ENCODE data around the gene BARX2. TPM values are rescaled to one million over a fixed set of nuclear protein-coding genes. Genes with fewer than 3 reads are reported as not detected.
"Not testable (repeated sequence)": the region's sequence is repeated elsewhere in the genome, so short reads cannot be mapped to it uniquely, and the experiment has no call there.

The BARX2 gene, protein sequence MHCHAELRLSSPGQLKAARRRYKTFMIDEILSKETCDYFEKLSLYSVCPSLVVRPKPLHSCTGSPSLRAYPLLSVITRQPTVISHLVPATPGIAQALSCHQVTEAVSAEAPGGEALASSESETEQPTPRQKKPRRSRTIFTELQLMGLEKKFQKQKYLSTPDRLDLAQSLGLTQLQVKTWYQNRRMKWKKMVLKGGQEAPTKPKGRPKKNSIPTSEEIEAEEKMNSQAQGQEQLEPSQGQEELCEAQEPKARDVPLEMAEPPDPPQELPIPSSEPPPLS
- total RNA-seq (ENCODE audit: low replicate concordance) = 62.1 and 186 TPM in 2 replicates
- long read RNA-seq, partial matches to known transcripts = 2 of 11 reads
- long read RNA-seq, other reads (novel, unspliced or antisense) = 8 of 11 reads

DNA sequence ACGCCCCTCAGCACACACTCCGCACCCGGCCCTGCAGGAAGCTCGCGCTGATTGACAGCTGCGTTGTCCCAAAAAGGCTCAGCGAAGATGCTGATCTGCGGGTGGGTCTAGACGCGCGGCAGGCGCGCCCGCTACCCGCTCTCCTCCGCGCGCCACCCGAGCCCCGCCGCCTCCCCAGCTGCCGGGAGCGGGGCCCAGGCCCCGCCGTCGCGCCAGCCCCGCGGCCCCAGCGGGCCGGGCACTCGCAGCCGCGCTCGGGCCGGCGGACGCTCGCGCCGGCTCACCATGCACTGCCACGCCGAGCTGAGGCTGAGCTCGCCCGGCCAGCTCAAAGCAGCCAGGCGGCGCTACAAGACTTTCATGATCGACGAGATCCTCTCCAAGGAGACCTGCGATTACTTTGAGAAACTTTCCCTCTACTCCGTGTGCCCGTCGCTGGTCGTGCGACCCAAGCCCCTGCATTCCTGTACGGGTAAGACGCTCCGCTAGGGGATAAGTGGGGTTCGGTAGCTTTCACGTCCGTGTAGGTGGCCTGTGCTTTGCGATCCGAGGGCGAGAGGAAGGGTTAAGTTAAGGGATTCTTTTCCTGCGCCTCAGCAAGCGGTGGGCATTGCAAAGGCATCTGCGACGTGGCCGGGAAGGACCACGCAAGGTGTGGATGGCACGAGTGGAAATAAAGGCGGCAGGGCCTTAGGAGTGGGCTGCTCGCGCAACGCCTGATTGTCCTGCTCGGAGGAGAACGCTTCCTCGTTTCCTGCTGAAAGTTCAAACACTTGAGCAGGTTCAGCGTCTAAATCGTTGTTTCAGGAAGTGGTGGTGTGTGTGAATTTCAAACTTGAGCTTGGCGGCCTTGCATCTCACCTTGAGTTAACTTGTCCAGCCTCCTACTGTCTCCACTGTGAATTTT is at the start of gene BARX2:
TSS of gene BARX2 (plus strand) at position 98 of the 907 bp plus-strand sequence. CDS start at position 286, 188 bp downstream.
- Mint-ChIP-seq H3K36me3 (peaks cover 16% of the 10 kb centered on the region), H3K27me3 (peaks cover 83% of the 10 kb centered on the region), H3K4me1 (ENCODE audit: unreplicated experiment) (peaks cover 5% of the 10 kb centered on the region), H3K4me3 (peak within 1 kb of the TSS; percentile 91), H3K27ac (peak within 1 kb of the TSS; percentile 95), H3K9me3 (no peaks in the 10 kb centered on the region)
- peak; percentile 72 for DNase-seq (ENCODE audit: extremely low spot score, unreplicated experiment)
- TF ChIP-seq, protein P1, sequence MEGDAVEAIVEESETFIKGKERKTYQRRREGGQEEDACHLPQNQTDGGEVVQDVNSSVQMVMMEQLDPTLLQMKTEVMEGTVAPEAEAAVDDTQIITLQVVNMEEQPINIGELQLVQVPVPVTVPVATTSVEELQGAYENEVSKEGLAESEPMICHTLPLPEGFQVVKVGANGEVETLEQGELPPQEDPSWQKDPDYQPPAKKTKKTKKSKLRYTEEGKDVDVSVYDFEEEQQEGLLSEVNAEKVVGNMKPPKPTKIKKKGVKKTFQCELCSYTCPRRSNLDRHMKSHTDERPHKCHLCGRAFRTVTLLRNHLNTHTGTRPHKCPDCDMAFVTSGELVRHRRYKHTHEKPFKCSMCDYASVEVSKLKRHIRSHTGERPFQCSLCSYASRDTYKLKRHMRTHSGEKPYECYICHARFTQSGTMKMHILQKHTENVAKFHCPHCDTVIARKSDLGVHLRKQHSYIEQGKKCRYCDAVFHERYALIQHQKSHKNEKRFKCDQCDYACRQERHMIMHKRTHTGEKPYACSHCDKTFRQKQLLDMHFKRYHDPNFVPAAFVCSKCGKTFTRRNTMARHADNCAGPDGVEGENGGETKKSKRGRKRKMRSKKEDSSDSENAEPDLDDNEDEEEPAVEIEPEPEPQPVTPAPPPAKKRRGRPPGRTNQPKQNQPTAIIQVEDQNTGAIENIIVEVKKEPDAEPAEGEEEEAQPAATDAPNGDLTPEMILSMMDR (conservative IDR thresholded peaks at IDR 0.05) = peak; percentile 69

DNA sequence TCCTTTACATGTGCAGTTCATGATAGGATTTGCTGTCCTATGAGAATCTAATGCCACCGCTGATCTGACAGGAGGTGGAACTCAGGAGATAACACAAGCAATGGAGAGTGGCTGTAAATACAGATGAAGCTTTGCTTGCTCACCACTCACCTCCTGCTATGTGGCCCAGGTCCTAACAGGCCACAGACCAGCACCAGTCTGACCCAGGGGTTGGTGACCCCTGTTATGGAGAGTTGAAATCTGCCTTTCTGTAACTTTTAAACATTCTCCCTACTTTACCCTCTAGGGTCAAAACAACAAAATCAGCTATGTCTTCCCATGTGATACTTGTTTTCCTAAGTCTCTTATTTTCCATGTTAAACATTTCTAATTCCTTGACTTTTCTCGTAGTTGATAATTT is 48.7 kb upstream of the BARX2 start:
- no peaks in the 10 kb centered on the region for H3K36me3 Mint-ChIP-seq
- H3K4me3 Mint-ChIP-seq = no peak overlapping the region
- DNase-seq (ENCODE audit: extremely low spot score, unreplicated experiment) = peak; percentile 7
- H3K4me1 Mint-ChIP-seq (ENCODE audit: unreplicated experiment) = peaks cover 29% of the 10 kb centered on the region
- no peaks in the 10 kb centered on the region for H3K27me3 Mint-ChIP-seq
- H3K27ac Mint-ChIP-seq = no peak overlapping the region
- TF ChIP-seq, protein P1 (conservative IDR thresholded peaks at IDR 0.05) = no peak
- H3K9me3 Mint-ChIP-seq = no peaks in the 10 kb centered on the region

DNA sequence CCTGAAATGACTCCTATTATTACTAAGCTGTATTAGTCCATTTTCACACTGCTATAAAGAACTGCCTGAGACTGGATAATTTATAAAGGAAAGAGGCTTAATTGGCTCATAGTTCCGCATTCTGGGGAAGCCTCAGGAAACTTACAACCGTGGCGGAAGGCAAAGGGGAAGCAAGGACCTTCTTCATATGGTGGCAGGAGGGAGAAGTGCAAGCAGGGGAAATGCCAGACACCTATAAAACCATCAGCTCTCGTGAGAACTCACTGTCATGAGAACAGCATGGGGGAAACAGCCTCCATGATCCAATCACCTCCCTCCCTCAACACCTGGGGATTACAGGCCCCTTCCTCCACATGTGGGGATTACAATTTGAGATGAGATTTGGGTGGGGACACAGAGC is 47.9 kb upstream of the BARX2 start:
- not testable (repeated sequence) for H3K9me3 Mint-ChIP-seq; H3K27ac Mint-ChIP-seq; H3K4me3 Mint-ChIP-seq; H3K36me3 Mint-ChIP-seq; DNase-seq (ENCODE audit: extremely low spot score, unreplicated experiment); H3K27me3 Mint-ChIP-seq
- peaks cover 32% of the 10 kb centered on the region for H3K4me1 Mint-ChIP-seq (ENCODE audit: unreplicated experiment)

DNA sequence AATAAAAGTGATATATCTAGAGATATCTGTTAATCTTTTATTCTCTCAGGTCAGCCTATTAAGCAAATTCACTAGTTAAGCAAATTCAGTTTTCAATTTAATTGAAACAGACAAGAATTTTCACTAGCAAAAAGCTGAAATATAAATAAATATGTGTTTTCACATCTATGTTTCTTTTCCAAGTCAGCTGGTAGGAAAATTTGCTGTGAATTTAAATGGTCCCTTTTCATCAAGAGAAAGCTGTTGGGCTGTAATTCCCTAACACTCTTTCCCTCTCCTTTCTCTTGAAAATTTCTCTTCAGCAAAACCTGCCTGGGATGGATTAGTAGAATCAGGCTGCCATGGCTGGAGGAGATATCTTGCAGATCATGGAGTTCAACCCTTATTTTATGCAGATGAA is 46.9 kb upstream of the BARX2 start:
- Mint-ChIP-seq H3K4me1 (ENCODE audit: unreplicated experiment) (peaks cover 32% of the 10 kb centered on the region), H3K27me3 (no peaks in the 10 kb centered on the region), H3K9me3 (no peaks in the 10 kb centered on the region), H3K36me3 (no peaks in the 10 kb centered on the region), H3K27ac (no peak overlapping the region), H3K4me3 (no peak overlapping the region)
- DNase-seq (ENCODE audit: extremely low spot score, unreplicated experiment) = no peak
- TF ChIP-seq, protein P1 (conservative IDR thresholded peaks at IDR 0.05) = no peak

DNA sequence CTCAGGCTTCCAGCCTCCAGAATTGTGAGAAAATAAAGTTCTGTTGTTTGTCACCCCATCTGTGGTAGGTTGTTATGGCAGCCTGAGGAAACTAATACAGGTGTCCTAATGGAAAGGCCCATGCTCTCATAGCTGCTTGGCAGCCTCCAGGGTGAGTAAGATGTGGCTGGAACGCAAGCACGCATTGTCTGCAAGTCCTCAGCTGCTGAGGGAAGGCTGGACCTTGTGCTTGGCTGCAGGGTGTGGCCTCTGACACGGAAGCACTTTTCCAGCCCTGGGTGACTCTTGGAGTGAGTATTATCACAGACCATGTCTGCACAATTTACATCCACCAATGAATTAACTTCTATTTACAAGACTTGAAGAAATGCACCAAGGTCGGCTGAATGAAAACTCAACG is 44.4 kb upstream of the BARX2 start:
- H3K9me3 Mint-ChIP-seq = no peaks in the 10 kb centered on the region
- no peak overlapping the region for H3K27ac Mint-ChIP-seq
- H3K27me3 Mint-ChIP-seq = no peaks in the 10 kb centered on the region
- no peaks in the 10 kb centered on the region for H3K36me3 Mint-ChIP-seq
- TF ChIP-seq, protein P1 (conservative IDR thresholded peaks at IDR 0.05) = no peak
- DNase-seq (ENCODE audit: extremely low spot score, unreplicated experiment) = no peak
- peaks cover 16% of the 10 kb centered on the region for H3K4me1 Mint-ChIP-seq (ENCODE audit: unreplicated experiment)
- H3K4me3 Mint-ChIP-seq = no peak overlapping the region

DNA sequence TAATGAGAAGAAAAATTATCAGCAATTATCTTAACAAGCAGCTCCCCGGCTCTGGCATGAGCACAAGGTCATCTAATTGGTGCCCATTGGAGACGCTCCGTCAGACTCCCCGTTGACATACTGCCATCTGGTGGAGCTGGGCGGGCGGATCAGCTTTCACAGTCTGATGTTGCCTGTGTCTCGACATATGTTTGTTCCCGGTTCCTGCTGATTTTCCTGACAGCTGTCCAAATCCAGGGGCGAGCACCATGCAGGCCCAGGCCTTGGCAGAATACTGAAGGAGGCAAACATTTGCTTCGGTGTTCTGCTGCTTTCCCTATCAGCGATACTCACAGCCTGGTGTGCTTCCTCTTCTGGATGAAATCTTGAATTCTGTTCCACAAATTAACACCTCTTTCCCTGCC is 43.8 kb upstream of the BARX2 start:
- peak; percentile 78 for DNase-seq (ENCODE audit: extremely low spot score, unreplicated experiment)
- no peaks in the 10 kb centered on the region for H3K36me3 Mint-ChIP-seq
- no peak overlapping the region for H3K27ac Mint-ChIP-seq
- peak overlapping the region; percentile 14 for H3K4me3 Mint-ChIP-seq
- peaks cover 16% of the 10 kb centered on the region for H3K4me1 Mint-ChIP-seq (ENCODE audit: unreplicated experiment)
- no peaks in the 10 kb centered on the region for H3K27me3 Mint-ChIP-seq
- no peaks in the 10 kb centered on the region for H3K9me3 Mint-ChIP-seq
- TF ChIP-seq, protein P1 (conservative IDR thresholded peaks at IDR 0.05) = peak; percentile 94
